Endothelial cell of umbilical vein (primary cell): ENCODE data around the gene VIM. TPM values are rescaled to one million over a fixed set of nuclear protein-coding genes. Genes with fewer than 3 reads are reported as not detected.

Experiments used
- BruUV-seq: library from RNA; stranded (reverse); fragments of 400-500 nt; replicated peaks from 2 replicates; lab custom pipeline; 2021; lab: Mats Ljungman, UMichigan
- CTCF ChIA-PET: fragments of 300-600, 350-600 bp; sonication (Branson Sonifier 250); formaldehyde crosslinking; loops from one replicate; lab custom pipeline; 2021; ENCODE audit warnings: antibody characterized with exemption, inconsistent platforms; lab: Charles Lee
- POLR2A ChIA-PET: fragments of 300-600, 350-600 bp; sonication (Branson Sonifier 250); formaldehyde crosslinking; loops from one replicate; lab custom pipeline; 2021; ENCODE audit warnings: antibody characterized with exemption, inconsistent platforms; lab: Charles Lee
- DNase-seq: peaks from one replicate; pipeline ENCODE4 v3.0.0-alpha.2; 2011; ENCODE audit warnings: low read depth, low spot score
- FAIRE-seq: peaks from 2 replicates; lab custom pipeline; 2011; peaks lifted over from hg19 to GRCh38; lab: Jason Lieb, UNC
- H2AFZ ChIP-seq: 2 replicates; pipeline ENCODE4 v1.6.0; 2012; ENCODE audit warnings: low read depth, low read length, control low read depth, inconsistent platforms
- H3K27ac ChIP-seq: 2 replicates; pipeline ENCODE4 v1.5.1; 2011; ENCODE audit warnings: low read depth, mild to moderate bottlenecking, control low read depth, low read length, moderate library complexity; ENCODE audit not compliant: insufficient read depth
- H3K27me3 ChIP-seq, 2 experiments: 2 replicates each; pipeline versions ENCODE4 v1.6.0 to v1.6.1; 2011; ENCODE audit warnings: low read length in 2 of 2, mixed read lengths in 1 of 2; ENCODE audit not compliant: control insufficient read depth in 2 of 2, insufficient read depth in 2 of 2
- H3K36me3 ChIP-seq, 2 experiments: 2 replicates in 1 of 2; 3 replicates in 1 of 2; pipeline ENCODE4 v1.5.1; 2011; ENCODE audit warnings: low read length in 2 of 2, mild to moderate bottlenecking in 1 of 2, moderate library complexity in 1 of 2; ENCODE audit not compliant: control insufficient read depth in 2 of 2, insufficient read depth in 2 of 2; ENCODE audit errors: extremely low read depth in 1 of 2
- H3K4me1 ChIP-seq: 3 replicates; pipeline ENCODE4 v1.5.1; 2011; ENCODE audit warnings: mild to moderate bottlenecking, low read length; ENCODE audit not compliant: control insufficient read depth, insufficient read depth; ENCODE audit errors: extremely low read depth
- H3K4me2 ChIP-seq: 2 replicates; pipeline ENCODE4 v1.6.1; 2011; ENCODE audit warnings: low read length, control low read depth, mixed read lengths; ENCODE audit not compliant: insufficient read depth
- H3K4me3 ChIP-seq, 3 experiments: fragments of 200-600 bp in 1 of 3; sonication (generic), shearing (Covaris generic) in 1 of 3; replicated peaks in 1 of 3; 2 replicates each; pipeline ENCODE4 v1.5.1; 2011 to 2016; ENCODE audit warnings: control low read depth in 3 of 3, low read length in 3 of 3, mild to moderate bottlenecking in 2 of 3, inconsistent platforms in 1 of 3, low read depth in 1 of 3, moderate library complexity in 1 of 3; ENCODE audit not compliant: insufficient read depth in 1 of 3
- H3K79me2 ChIP-seq: 2 replicates; pipeline ENCODE4 v1.6.0; 2012; ENCODE audit warnings: low read length, inconsistent platforms; ENCODE audit not compliant: control insufficient read depth, insufficient read depth
- H3K9ac ChIP-seq: replicated peaks from 2 replicates; pipeline ENCODE3; 2011; ENCODE audit warnings: low read length, control low read depth; ENCODE audit not compliant: insufficient read depth; ENCODE audit errors: extremely low read depth
- H3K9me1 ChIP-seq: replicated peaks from 3 replicates; pipeline ENCODE4 v1.6.0; 2011; ENCODE audit warnings: mild to moderate bottlenecking, low read length; ENCODE audit not compliant: control insufficient read depth, insufficient read depth; ENCODE audit errors: extremely low read depth
- H3K9me3 ChIP-seq: replicated peaks from 2 replicates; pipeline ENCODE4 v1.5.1; 2012; ENCODE audit warnings: low read length, inconsistent platforms; ENCODE audit not compliant: control insufficient read depth, insufficient read depth
- H4K20me1 ChIP-seq: replicated peaks from 2 replicates; pipeline ENCODE3; 2011; ENCODE audit warnings: mild to moderate bottlenecking, low read length; ENCODE audit not compliant: control insufficient read depth, insufficient read depth; ENCODE audit errors: extremely low read depth
- EZH2 ChIP-seq: IDR thresholded peaks from 2 replicates; pipeline ENCODE4 v1.6.1; 2012; ENCODE audit warnings: borderline replicate concordance, low read depth, mild to moderate bottlenecking, moderate library complexity, low read length, inconsistent platforms; ENCODE audit not compliant: severe bottlenecking
- GATA2 ChIP-seq: IDR thresholded peaks from 2 replicates; pipeline ENCODE4 v1.7.0; 2011; ENCODE audit warnings: low read depth, mild to moderate bottlenecking, moderate library complexity, mixed read lengths, low read length; ENCODE audit not compliant: insufficient read length, insufficient read depth
- JUN ChIP-seq: IDR thresholded peaks from 2 replicates; pipeline ENCODE4 v1.6.1; 2011; ENCODE audit warnings: borderline replicate concordance, low read depth; ENCODE audit not compliant: insufficient read length, insufficient read depth
- POLR2A ChIP-seq: IDR thresholded peaks from 2 replicates; pipeline ENCODE4 v1.6.1; 2012; ENCODE audit warnings: low read depth, mild to moderate bottlenecking, control low read depth, low read length
- POLR2AphosphoS5 ChIP-seq: IDR thresholded peaks from 2 replicates; pipeline ENCODE4 v1.6.1; 2012; ENCODE audit warnings: low read depth, mild to moderate bottlenecking, control low read depth, low read length, moderate library complexity; ENCODE audit not compliant: insufficient read depth
- dilution Hi-C: fragments of 300-500 bp; cut with MboI; formaldehyde crosslinking; loops from one replicate; pipeline ENCODE4 v1.15.0; 2019; ENCODE audit warnings: low sequenced_read_pairs; ENCODE audit not compliant: extremely low pct_ligation_motif_present
- intact Hi-C: fragments of 100-400 bp; cut with micrococcal nuclease; formaldehyde crosslinking; loops from one replicate; pipeline ENCODE4 v1.10.0; 2022
- polyA plus RNA-seq, 4 experiments: library from polyadenylated mRNA; depleted of rRNA in 3 of 4; stranded (reverse) in 3 of 4; unstranded in 1 of 4; fragments of >200 nt; gene quantifications; 2 replicates each; pipeline versions ENCODE4 v1.2.1 to v1.2.3, GENCODE V29; 2011 to 2012; ENCODE audit warnings: missing spikeins in 1 of 4
- total RNA-seq: library from RNA; stranded (reverse); gene quantifications from 2 replicates; pipeline ENCODE4 v1.2.3, GENCODE V29; 2021
- TF ChIP-seq, protein P1 (sequence below), 2 donors: IDR thresholded peaks; 1 replicate in 1 of 2; 2 replicates in 1 of 2; pipeline ENCODE4 v1.5.1; 2011; ENCODE audit warnings: low read length in 2 of 2, mild to moderate bottlenecking in 2 of 2, moderate library complexity in 2 of 2, control low read depth in 1 of 2, inconsistent platforms in 1 of 2, low read depth in 1 of 2; ENCODE audit not compliant: insufficient read depth in 1 of 2; ENCODE audit errors: extremely low read depth in 1 of 2

Gene VIM
- total and polyA plus RNA-seq, 2 donors (not counting 3 experiments of a cell fraction or from before 2014, with no cell fraction given): 5,699 to 5,781 TPM

DNA sequence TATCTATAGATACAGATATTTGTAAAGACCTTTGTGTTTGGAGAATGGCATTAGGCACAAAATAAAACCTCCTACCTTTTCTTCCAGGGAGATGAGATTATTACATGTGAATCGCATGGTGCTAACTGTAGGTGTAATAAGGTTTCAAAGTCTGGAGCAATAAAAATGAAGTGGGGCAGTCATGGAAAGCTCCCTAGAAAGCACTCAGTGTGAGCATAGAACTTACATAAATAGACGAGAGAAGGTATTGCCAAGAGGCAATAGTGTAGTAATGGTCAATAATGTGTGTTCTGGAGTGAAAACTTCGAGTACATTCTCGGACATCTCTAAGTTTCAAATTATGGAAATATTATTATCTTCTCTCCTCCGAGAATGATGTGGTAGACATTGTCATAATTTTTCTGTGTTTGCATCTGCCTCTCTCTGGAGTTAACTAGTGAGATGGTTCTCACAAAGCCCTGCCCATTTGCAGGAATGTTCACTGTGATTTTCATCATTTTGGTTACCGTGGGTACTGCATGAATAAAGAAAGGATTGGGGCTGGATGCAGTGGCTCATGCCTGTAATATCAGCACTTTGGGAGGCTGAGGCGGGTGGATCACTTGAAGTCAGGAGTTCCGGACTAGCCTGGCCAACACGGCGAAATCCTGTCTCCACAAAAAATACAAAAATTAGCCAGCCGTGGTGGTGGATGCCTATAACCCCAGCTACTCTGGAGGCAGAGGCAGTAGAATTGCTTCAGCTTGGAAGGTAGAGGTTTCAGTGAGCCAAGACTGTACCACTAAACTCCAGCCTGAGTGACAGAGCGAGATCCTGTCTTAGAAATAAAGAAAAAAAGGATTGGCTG is 10.6 kb downstream of the VIM start:
- intact Hi-C loops (loop anchor here (2.0 kb wide), 1 partner anchor 242 kb away; no protein-coding TSS in a partner anchor), dilution Hi-C loops (no loop called here)
- Histone ChIP-seq H3K9ac (no peak overlapping the region), H3K9me1 (no peaks in the 10 kb centered on the region), H4K20me1 (peaks cover 9% of the 10 kb centered on the region), H3K4me3 (no peak overlapping the region), H2AFZ (no peak overlapping the region), H3K4me2 (no peak overlapping the region), H3K27me3 (no peaks in the 10 kb centered on the region), H3K4me1 (peaks cover 20% of the 10 kb centered on the region), H3K9me3 (no peaks in the 10 kb centered on the region), H3K79me2 (peaks cover 17% of the 10 kb centered on the region), H3K36me3 (peaks cover 25 to 39% of the 10 kb centered on the region in 2 experiments), H3K27ac (peak overlapping the region; percentile 40)
- DNase-seq: peak; percentile 81
- no TSS peak for BruUV-seq
- POLR2A ChIA-PET: interaction anchor here (0.6 to 1.9 kb wide), 4 partner anchors 9 to 287 kb away, joined by 4 to 8 read pairs (median 5); no protein-coding TSS in a partner anchor
- FAIRE-seq: peak; percentile 59
- CTCF ChIA-PET: interaction anchor here (0.9 to 2.3 kb wide), 4 partner anchors 18 to 385 kb away, joined by 3 to 8 read pairs (median 3); no protein-coding TSS in a partner anchor
- TF ChIP-seq POLR2A (peak; percentile 92), POLR2AphosphoS5 (peak; percentile 87), EZH2 (no peak), GATA2 (peak; percentile 10), JUN (no peak)
- TF ChIP-seq, protein P1, sequence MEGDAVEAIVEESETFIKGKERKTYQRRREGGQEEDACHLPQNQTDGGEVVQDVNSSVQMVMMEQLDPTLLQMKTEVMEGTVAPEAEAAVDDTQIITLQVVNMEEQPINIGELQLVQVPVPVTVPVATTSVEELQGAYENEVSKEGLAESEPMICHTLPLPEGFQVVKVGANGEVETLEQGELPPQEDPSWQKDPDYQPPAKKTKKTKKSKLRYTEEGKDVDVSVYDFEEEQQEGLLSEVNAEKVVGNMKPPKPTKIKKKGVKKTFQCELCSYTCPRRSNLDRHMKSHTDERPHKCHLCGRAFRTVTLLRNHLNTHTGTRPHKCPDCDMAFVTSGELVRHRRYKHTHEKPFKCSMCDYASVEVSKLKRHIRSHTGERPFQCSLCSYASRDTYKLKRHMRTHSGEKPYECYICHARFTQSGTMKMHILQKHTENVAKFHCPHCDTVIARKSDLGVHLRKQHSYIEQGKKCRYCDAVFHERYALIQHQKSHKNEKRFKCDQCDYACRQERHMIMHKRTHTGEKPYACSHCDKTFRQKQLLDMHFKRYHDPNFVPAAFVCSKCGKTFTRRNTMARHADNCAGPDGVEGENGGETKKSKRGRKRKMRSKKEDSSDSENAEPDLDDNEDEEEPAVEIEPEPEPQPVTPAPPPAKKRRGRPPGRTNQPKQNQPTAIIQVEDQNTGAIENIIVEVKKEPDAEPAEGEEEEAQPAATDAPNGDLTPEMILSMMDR (IDR thresholded peaks at IDR 0.05; ENCODE audit: extremely low read depth in 1 of 2, insufficient read depth in 1 of 2, low read depth in 1 of 2, low read length in 2 of 2): no peak
